Measurements from ENCODE around the gene SNX1.
A peak's percentile ranks its signal among the peaks of the same experiment; 100 is the strongest.

The SNX1 gene

GRCh38 chr15:64095795-64096667, at the start of gene SNX1 (continued):
- TF ChIP-seq PRDM10 (tag by site-specific recombination; IDR thresholded peaks at IDR 0.05): no peak; the same call in 1 of the 2 replicates
- TF ChIP-seq ZSCAN23 (tag by site-specific recombination; IDR thresholded peaks at IDR 0.05): no peak
- peak; percentile 52 for TF ChIP-seq KLF17 (tag by site-specific recombination; IDR thresholded peaks at IDR 0.05)
- peak; percentile 81 for TF ChIP-seq KLF16 (tag by site-specific recombination; IDR thresholded peaks at IDR 0.05)
- TF ChIP-seq ZSCAN5A (tag by site-specific recombination; IDR thresholded peaks at IDR 0.05): no peak; the same call in 1 of the 2 replicates
- TF ChIP-seq ZNF211 (tag by site-specific recombination; IDR thresholded peaks at IDR 0.05; ENCODE audit: low read depth): no peak
- TF ChIP-seq ZNF585B (tag by site-specific recombination; IDR thresholded peaks at IDR 0.05): no peak
- TF ChIP-seq ZNF843 (tag by site-specific recombination; IDR thresholded peaks at IDR 0.05): peak; percentile 59
- peak; percentile 71 for TF ChIP-seq GLIS2 (tag by site-specific recombination; IDR thresholded peaks at IDR 0.05)
- TF ChIP-seq ZFHX2 (tag by site-specific recombination; conservative IDR thresholded peaks at IDR 0.05): peak; percentile 58
- TF ChIP-seq PRDM2 (tag by site-specific recombination; IDR thresholded peaks at IDR 0.05; ENCODE audit: borderline replicate concordance): no peak
- TF ChIP-seq ZNF23 (tag by site-specific recombination; IDR thresholded peaks at IDR 0.05; ENCODE audit: borderline replicate concordance): no peak
- TF ChIP-seq ZNF518A (tag by site-specific recombination; conservative IDR thresholded peaks at IDR 0.05; ENCODE audit: low read depth): no peak; the same call in 1 of the 2 replicates
- TF ChIP-seq YY1 (tag by site-specific recombination; IDR thresholded peaks at IDR 0.05): peak; percentile 91
- 0 out of 2 replicates have a peak, but pooled peaks have one; percentile 16 for TF ChIP-seq ZNF280D (tag by site-specific recombination; IDR thresholded peaks at IDR 0.05)
- no peak for TF ChIP-seq ZNF223 (tag by site-specific recombination; IDR thresholded peaks at IDR 0.05)
- no peak for TF ChIP-seq ZNF16 (tag by site-specific recombination; IDR thresholded peaks at IDR 0.05; ENCODE audit: low read depth)

All from HEK293 (cell line).